B cell (primary cell): ENCODE data around the gene B4GALT1.

ENCODE experiments used
- EZH2 ChIP-seq: IDR thresholded peaks from 2 replicates; pipeline ENCODE4 v1.6.1; 2012; ENCODE audit warnings: borderline replicate concordance, low read depth, mild to moderate bottlenecking, moderate library complexity, low read length; ENCODE audit not compliant: insufficient read depth, poor library complexity, severe bottlenecking
- TF ChIP-seq, protein P1 (sequence below): fragments of 200-600 bp; IDR thresholded peaks from one replicate; pipeline ENCODE4 v1.8.0; 2022; ENCODE audit warnings: antibody characterized with exemption, mild to moderate bottlenecking

DNA sequence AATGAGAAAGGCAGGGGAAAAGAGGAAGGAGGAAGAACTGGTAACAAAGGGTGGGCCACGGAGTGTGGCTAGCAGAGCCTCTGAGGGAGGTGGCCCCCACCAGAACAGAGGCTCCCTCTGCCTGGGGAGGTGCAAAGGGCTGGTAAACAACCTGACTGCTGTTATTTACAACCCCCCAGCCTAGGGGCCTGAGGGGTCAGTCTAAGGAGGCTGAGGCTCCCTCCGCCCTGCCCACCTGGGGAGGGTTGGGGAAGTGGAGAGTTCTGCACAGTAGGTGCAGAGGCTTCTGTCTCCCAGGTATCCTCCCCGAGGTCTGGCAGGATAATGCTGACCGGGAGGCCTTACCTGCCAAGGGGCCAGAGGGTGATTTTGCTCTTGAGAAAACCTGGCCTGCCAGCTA, 55.0 kb downstream of the B4GALT1 start:
- TF ChIP-seq, protein P1, sequence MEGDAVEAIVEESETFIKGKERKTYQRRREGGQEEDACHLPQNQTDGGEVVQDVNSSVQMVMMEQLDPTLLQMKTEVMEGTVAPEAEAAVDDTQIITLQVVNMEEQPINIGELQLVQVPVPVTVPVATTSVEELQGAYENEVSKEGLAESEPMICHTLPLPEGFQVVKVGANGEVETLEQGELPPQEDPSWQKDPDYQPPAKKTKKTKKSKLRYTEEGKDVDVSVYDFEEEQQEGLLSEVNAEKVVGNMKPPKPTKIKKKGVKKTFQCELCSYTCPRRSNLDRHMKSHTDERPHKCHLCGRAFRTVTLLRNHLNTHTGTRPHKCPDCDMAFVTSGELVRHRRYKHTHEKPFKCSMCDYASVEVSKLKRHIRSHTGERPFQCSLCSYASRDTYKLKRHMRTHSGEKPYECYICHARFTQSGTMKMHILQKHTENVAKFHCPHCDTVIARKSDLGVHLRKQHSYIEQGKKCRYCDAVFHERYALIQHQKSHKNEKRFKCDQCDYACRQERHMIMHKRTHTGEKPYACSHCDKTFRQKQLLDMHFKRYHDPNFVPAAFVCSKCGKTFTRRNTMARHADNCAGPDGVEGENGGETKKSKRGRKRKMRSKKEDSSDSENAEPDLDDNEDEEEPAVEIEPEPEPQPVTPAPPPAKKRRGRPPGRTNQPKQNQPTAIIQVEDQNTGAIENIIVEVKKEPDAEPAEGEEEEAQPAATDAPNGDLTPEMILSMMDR = no peak
- no peak for TF ChIP-seq EZH2
